ENCODE results near the gene COL6A2.

DNA sequence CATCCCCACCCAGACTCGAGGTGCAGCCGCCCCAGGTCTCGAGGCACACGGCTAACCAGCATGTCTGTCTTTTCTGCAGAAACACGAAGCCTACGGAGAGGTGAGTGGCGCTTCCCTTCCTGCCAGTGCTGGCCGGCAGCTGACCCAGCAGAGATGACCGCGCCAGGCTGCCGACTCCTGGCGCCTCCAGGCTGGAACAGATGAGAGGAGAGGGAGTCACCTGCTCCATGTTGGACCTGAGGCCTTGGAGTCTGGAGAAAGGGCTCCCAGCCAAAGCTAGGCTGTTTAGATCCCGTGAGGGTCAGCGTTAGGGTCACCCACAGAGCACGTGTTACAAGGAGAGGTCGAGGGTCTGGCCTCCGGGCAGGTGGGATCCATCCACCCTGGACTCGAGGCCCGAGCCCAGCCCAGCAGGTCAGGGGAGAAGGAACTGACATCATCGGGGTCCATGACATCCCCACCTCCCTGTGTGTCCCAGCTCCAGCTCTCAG lies 14.9 kb downstream of the COL6A2 start:
- TF ChIP-seq, protein P1, sequence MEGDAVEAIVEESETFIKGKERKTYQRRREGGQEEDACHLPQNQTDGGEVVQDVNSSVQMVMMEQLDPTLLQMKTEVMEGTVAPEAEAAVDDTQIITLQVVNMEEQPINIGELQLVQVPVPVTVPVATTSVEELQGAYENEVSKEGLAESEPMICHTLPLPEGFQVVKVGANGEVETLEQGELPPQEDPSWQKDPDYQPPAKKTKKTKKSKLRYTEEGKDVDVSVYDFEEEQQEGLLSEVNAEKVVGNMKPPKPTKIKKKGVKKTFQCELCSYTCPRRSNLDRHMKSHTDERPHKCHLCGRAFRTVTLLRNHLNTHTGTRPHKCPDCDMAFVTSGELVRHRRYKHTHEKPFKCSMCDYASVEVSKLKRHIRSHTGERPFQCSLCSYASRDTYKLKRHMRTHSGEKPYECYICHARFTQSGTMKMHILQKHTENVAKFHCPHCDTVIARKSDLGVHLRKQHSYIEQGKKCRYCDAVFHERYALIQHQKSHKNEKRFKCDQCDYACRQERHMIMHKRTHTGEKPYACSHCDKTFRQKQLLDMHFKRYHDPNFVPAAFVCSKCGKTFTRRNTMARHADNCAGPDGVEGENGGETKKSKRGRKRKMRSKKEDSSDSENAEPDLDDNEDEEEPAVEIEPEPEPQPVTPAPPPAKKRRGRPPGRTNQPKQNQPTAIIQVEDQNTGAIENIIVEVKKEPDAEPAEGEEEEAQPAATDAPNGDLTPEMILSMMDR (conservative IDR thresholded peaks at IDR 0.05) = no peak
- no peak for TF ChIP-seq EZH2 (IDR thresholded peaks at IDR 0.05; ENCODE audit: low read depth)
